Left cardiac atrium (tissue), 4 donors: ENCODE data around the gene ZNF423. TPM values are rescaled to one million over a fixed set of nuclear protein-coding genes. Genes with fewer than 3 reads are reported as not detected.

ENCODE experiments used
- ATAC-seq, 2 donors: fragments of 200-7000 bp; cut with Tn5 transposase; one replicate each; pipeline ENCODE4 v1.9.1; 2020; ENCODE audit warnings: mild to moderate bottlenecking in 2 of 2, moderate library complexity in 2 of 2
- DNase-seq: peaks from one replicate; pipeline ENCODE4 v3.0.0-alpha.2; 2020
- intact Hi-C, 2 donors: fragments of 100-400 bp; cut with DNase I; formaldehyde crosslinking; loops; one replicate each; pipeline versions ENCODE4 v1.14.1 to v1.15.1; 2022 to 2023
- total RNA-seq, 2 donors: library from RNA; stranded (reverse); fragmentation: NEBNext Ultra II Directional; extraction: Animal tissue kit (Norgen Biotek cat#: 25700); gene quantifications; one replicate each; pipeline ENCODE4 v1.2.1, GENCODE V29; 2021
- donor health status: DM: no; HTN: yes; CAD: no.
- donor health status: DM: no; HTN: yes; CAD: no; lungs with severe emphysema.
- donor health status: DM: yes; HTN: yes; CAD: no.
- donor health status: Dilated cardiomyopathy.

Gene ZNF423
- total RNA-seq, 2 donors from 2014 or later = 11.1 to 13.8 TPM

DNA sequence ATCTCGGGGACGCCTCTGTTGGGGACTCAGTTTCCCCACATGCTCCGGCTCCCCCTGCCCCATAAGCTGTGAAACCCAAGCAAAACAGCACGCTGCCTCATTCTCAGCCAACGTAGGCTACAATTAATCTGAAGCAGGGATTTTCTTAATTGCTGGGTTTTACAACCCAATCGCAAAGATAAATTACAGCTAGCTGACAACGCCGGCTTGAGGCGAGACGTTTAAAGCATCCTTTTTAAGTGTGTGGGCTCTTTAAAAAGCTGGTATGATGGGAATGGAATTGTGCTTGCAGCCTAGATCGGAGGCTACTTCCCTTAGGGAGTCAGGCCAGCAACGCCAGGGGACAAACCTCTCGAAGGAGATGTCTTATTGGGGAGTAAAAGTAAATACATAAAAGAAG is 185.3 kb downstream of the ZNF423 start:
- intact Hi-C loops = no loop called here
- DNase-seq (no peak), ATAC-seq (no peak)

DNA sequence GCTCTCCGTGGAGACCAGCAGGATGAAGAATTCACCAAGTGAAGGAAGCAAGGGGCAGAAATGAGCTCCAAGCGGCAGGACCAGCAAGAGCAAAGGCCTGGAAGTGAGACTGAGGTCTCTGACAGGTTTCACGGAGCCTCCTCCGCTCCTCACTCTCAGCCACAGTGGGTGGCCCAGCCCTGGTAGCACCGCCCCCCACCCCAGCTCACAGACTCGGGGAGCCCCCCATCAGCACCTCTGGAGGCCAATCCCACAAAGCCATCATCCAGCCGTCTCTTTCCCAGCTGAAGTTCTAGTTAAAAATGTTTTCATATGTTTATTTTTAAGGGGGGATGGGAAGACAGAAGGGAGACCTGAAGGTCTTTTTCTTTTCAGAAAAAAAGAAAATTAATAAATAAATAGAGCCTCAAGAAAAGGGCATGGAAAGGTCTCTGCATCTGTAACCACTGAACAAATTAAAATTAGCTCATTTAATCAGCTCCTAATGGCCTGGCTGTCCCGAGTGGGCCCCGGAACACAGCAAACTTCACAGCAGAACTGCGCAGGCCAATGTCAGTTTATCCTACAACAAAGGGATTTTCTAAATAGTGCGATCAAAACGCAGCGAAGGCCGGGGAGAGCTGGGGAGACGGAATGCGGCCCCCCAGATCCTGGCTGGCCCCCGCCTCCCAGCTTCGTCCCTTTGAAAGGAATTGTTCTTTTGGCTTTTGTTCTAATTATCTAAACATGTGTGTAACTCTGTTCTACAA is 190.3 kb downstream of the ZNF423 start:
- intact Hi-C loops = no loop called here
- no peak for ATAC-seq
- no peak for DNase-seq

DNA sequence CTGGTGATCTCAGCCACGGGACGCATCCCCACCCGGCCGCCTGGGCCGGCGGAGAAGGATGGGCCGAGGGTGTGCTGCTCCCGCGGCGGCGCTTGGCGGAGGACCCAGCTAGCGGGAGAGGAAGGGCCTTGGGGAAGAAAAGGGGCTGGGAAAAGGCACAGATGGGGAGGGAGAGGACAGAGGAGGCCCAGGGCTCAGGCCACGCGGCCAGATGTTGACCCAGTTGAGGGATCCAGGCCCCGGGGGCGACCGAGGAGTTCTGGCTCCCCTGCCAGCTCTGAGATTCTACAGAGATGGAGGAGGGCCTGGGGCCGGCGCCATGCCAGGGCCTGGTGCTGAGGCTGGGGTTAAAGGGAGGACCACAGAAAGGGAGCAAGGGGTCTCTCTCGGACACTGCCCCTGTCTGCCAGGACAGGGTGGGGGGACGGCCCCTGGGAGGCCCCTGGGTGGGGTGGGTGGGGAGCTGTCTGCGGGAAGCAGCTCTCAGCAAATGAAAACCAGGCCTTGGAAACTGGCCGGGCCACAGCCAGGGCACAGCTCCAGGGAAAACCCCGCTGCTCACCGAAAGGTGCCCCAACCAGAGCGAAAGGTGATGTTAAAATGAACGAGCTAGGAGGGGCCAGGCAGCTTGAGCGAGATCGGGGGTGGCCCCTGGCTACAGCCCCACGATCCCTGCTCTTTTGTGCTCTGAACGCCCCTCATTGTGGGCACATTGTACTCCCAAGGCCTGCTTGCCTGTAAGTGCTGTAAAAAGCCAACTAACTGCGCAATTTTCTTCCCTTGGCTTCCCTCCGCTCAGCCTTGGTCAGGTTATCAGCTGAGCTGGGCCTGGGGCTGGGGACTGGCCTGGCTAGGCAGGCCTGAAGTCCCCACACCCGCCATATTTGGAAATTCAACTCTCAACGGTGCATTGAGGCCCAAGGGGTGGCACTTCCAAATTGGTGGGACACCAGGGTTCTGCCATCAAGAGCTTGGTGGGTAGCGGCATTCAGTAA is 191.4 kb downstream of the ZNF423 start:
- intact Hi-C loops = no loop called here
- ATAC-seq = peak; percentile 71 to 80
- peak; percentile 59 for DNase-seq

DNA sequence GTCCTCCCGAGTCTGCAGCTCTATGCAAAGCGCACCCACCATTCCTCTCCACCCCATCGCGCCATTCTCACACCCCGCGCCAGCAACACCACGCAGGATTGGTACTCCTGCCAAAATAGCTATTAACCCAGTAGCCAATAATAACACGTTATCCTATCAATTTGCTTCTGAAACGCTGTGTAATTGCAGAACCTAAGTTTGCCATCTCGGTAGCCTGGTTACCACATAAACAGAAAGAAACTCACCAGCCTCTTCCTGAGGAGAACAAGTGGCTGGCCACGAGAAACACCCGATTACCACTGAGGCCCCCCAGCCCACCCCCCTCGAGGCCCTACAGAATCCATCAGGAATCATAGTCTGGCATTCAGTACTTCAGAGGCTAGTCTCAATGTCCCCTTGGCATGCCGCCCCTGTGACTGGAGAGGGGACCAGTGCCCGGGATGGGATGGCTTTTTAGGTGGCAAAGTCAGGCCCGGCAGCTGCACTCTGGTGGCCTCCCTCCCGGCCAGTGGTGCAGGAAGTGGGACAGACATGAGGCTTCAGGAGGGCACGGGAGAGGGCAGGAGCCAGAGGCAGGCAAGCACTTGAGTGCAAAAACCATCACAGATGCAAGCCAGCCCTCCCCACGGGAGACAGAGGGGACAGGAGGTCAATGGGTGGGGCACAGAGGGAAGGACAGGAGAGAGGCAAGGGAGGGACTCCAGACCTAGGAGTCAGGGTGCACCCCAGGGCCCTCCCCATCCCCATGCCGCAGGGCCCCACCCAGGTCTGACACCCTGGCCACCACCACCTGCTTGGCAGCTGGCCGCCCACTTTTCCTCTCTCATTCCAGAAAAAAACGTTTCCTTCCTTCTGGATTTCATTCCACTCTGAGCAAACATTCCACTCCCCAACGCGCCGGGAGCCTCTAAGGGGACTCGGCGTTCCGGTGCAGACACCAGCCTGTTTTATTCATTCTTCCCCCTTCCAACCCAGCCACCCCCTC is 192.5 kb downstream of the ZNF423 start:
- DNase-seq = peak; percentile 50
- intact Hi-C loops = no loop called here
- ATAC-seq = peak; percentile 48 to 70

DNA sequence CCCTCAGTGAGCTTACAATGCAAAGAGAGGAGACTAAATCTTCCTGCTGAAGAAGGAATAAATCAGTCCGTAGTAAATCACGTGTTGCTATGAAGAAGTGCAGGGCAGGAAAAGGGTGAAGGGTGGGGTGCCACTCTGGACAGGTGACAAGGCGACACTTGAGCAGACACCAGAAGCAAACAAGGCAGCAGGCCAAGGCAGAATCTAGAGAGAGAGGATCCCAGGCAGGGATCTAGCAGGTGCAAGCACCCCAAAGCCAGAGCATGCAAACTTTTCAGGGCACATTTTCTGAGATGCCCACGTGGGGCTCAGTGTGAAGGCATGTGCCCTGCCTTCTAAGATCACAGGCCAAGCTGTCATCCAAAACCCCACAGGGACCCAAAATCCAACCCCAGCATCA is 193.3 kb downstream of the ZNF423 start:
- intact Hi-C loops = no loop called here
- ATAC-seq (no peak), DNase-seq (no peak)

DNA sequence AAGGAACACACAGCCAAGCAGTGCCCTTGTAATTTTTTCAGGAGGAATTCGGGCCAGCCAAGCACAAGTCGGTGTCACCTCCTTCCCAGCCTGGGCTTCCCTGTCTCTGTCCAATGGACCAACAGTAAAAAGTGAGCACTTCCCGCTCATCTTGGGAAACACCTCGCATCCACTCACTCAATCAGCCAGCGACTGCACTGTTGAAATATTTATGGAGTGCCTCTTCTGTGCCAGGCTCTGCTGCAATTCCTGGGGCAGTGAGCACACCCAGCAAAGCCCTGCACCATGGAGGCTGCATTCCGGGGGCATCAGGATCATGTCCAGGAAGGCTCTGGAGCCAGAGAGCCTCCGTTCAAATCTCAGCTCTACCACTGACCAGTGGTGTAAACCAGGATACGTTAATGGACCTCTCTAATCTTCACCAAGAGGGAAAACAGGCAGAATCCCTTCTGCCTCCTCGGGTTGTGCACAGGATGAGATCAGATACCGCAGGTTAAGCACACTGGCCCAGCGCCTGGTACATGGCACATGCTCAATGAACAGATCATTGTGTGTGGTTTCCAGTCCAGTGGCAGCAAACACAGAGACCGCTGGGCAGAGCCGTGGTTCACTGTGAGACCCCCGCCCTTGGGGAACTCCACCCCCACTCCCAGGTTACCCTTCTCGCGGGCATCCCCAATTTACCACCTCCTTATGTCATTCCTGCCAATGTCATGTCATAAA is 194.3 kb downstream of the ZNF423 start:
- intact Hi-C loops = no loop called here
- DNase-seq (no peak), ATAC-seq (no peak)

DNA sequence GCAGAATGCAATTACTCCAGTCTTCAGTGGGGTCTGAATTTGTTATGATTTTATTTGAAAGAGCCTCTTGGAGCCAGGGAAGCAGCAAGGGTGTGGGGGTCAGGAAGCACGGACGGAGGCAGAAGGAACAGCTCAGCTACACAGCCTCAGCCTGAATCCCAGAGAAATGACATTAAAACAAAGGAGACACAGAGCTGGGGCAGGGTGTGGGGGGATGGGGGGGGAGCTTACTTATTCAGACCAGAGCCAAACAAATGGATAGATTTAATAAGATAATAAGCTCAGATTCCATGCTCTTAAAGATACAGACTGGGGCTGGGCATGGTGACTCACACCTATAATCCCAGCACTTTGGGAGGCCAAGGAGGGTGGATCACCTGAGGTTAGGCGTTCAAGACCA is 195.3 kb downstream of the ZNF423 start:
- DNase-seq (no peak), ATAC-seq (no peak)
- intact Hi-C loops = no loop called here

DNA sequence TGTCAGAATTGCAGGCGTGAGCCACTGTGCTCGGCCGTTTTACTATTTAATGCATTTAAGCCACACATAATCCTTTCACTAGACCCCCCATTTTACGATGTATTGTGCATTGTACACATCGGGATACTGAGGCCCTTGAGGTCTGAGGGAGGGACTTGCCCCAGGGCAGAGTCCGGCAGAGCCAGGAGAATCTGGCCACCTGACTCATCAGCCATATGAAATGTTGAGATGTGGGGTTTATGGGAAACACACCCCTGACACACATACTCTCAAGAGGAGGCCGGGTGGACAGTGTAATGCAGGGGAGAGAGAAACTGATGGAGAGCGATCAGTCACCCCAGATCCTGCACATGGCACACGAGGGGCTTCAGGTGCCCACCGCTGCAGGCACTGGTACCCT is 196.6 kb downstream of the ZNF423 start:
- ATAC-seq = no peak
- intact Hi-C loops = no loop called here
- no peak for DNase-seq

DNA sequence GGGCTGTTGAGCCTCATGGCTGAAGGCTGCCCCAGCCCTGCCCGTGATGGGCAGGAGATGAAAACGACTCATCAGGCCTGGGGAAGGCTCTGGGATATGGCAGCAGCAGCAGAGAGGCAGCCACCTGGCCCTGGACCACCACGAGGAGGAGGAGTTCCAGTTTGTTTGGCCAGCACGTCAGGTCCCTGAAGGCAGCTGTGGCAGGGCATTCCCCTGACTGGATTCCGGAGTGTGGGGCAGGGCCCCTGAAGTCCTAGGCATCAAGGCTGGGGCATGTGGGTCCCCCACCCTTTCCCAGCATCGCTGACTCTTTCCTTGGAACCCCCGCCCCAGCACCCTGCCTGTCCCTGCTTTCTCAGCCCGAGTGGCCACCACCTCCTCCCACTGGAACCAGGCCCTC is 197.4 kb downstream of the ZNF423 start:
- intact Hi-C loops = no loop called here
- ATAC-seq (no peak), DNase-seq (no peak)

DNA sequence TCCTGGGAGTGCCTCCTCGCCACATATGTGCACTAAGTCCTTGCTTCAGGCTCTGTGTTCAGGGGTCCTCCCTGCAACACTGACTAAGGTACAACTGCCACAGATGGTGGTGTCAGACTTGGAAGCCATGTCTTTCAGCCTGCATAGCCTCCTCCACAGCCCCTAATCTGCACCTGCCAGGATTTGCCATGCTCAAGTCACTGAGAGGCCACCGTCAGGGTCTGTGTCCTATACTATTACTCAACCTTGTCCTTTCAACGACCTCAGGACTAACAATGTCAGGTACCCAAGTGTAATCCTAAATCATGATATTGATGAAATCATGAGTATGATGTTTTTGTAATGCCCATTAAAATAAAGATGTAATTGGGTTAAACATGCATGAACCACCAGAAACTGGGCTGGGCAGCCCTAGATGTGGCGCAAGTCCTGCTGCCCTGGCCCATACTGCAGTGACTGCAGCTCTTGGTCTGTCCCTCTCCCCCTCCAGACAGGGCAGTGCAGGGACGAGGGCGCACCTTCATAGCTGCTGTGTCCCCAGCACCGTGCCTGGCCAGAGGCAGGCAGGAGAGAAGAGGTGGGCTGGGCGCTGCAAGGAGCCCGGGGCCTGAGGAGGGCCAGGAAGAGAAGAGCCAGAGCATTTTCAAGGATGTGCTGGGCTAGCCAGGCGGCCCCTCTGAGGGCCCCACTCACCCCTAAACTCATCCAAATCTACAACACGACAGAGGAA is 198.0 kb downstream of the ZNF423 start:
- intact Hi-C loops = no loop called here
- DNase-seq (no peak), ATAC-seq (no peak)

DNA sequence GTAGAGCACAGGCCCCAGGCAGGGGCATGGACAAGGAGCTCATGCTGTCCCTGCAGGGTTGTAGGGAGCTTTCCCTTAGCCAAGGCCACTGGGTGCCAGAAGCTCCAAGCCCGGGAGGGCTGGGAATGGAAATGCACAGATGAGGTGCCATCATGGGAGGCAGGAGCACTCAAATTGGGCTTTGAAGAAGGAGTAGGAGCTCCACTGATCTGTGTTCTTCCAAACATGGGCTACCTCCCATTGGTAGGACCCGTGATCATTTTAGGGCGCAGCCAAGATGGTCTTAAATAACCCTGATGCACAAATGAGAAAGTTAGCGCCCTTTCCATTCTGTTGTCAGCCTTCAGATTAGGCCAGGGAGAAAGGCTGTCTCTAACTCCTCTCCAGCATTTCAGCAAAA is 201.5 kb downstream of the ZNF423 start:
- ATAC-seq (no peak), DNase-seq (no peak)
- intact Hi-C loops = no loop called here

DNA sequence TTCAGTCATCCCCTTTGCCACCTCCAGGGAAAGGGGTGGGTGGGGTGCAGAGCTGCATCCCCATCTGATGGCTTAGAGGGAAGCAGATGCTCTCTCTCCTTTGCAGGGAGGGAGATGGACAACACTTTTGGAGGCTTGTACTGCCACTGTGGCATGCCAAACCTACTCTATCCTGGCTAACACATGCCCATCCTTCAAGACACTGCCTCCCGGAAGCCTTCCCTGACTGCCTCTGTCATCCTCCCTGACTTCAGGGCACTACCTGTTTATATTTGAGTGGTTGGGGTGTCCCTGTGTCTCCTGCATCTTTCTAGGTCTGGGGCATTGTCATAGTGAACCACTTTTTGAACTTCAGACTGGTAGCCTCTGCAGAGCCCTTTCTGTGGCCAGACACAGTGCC is 202.3 kb downstream of the ZNF423 start:
- intact Hi-C loops = no loop called here
- no peak for DNase-seq
- no peak for ATAC-seq

DNA sequence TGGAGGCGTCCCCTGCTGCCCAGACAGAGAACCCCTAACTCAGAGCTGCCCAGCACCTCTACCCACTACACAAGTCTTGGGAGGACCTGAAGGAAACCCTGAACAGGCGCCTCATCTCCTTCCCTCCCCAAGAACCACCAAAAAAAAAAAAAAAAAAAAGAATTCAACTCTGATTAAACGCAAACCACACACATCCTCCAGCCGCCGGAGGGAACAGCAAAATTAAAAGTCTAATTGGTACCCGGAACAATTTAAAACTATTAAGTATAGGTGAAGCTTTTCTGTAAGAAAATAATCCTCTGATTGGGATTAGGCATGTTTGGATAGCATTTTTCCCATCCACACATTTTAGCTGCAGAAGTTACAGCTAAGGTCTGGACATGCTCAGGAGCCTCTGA is 202.7 kb downstream of the ZNF423 start:
- DNase-seq = no peak
- intact Hi-C loops = no loop called here

DNA sequence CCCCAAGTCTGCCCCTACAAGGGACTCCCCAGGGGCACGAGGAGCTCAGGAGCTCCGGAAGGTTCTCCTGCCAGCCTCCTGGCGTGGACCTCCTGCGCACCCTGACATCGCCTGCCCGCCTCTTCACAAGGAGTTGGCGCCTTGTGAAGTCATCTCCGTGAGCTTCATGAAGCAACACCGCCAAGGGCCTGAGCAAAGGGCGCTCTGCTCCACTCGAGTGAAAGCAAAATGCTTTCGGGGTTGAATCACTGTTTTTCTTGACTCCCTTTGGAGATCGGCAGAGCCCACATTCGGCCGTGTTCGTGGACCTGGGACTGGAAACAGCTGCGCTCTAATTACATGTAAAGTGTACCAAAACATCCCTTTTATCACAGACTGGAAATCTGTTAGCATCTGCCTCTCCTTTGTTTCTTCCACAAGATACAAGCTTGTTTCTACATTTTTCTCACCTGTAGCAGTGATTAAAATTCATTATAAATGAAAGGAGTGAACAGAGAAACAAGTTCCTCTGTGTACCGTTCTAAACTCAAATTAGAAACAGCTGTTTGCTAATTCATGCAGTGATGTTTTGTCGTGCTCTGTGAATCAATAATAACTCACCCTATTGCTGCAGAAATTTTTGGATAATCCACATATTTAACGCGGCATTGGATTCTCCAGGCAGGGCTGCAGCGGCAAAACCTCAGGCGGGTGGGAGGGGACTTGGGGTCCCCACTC is 203.3 kb downstream of the ZNF423 start:
- ATAC-seq = peak; percentile 85 to 88
- peak; percentile 78 for DNase-seq
- intact Hi-C loops = no loop called here

More for the DNA sequence above, 202.7 kb downstream of the ZNF423 start:
- no peak for ATAC-seq

DNA sequence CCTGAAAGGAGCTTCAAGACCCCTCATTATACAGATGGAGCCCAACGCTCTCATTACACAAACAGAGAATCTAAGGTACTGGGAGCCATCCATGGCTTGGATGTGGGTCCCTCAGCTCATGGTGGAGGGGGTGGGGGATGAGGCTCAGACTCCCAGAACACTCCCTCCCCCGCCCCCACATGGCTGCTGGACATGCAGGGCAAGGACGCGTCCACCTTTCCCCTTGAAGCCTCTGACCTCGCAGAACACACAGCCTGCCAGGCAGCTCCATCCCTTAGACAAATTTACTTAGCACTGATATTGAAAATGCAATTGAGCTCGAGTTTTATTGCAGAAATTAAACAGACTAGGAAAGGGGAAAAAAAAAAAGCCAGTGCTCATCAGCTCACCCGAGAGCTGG is 203.9 kb downstream of the ZNF423 start:
- ATAC-seq (peak in 1 of 2 donors; percentile 44), DNase-seq (no peak)
- intact Hi-C loops = no loop called here

DNA sequence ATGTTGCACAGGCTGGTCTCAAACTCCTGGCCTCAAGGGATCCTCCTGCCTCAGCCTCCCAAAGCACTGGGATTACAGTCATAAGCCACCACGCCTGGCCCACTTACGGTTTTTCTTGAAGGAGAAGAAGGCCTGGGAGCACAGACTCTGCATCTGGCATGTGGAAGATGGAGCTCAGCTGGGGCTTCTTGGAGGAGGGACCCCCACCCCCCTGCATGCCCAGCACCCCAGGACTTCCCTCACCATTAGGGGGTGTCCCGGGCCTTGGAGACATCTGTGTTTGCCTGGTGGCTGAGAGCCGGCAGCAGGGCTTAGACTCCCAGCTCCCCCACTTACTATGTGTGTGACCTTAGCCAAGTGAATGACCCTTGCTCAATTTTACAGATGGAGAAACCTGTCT is 204.7 kb downstream of the ZNF423 start:
- intact Hi-C loops = no loop called here
- ATAC-seq (no peak), DNase-seq (no peak)

DNA sequence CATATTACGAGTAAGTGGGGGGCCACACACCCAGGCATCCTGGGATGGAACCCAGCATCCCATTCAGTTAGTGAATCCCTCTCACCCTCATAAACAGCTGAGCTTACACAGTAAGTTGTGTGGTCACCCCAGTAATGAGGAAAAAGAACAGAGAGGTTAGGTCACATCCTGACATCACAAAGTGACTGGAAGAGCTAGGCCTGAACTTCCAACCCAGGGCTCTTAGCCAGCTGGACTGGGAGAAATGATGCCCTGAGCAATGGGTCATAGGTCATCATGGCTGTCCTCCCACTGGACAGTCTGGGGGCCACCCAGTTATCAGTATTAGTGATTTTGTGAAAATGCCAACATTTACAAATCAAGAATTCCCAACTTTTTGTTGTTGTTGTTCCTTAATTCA is 205.3 kb downstream of the ZNF423 start:
- ATAC-seq = no peak
- intact Hi-C loops = no loop called here
- DNase-seq = no peak
